Uterus (tissue), 2 donors: ENCODE measurements around the gene FBXO5.

Source experiments
- CTCF ChIP-seq, 4 experiments: fragments of 200-600 bp in 2 of 4; fragments of 450-650 bp in 2 of 4; sonication (generic) in 2 of 4; IDR thresholded peaks; one replicate each; pipeline ENCODE4 v1.5.1; 2016 to 2019; ENCODE audit warnings: antibody characterized with exemption in 4 of 4, mild to moderate bottlenecking in 2 of 4, moderate library complexity in 1 of 4
- POLR2A ChIP-seq, 2 donors: fragments of 450-650 bp; IDR thresholded peaks; one replicate each; pipeline ENCODE4 v1.6.1; 2016; ENCODE audit warnings: antibody characterized with exemption in 2 of 2, mild to moderate bottlenecking in 1 of 2, moderate library complexity in 1 of 2

DNA sequence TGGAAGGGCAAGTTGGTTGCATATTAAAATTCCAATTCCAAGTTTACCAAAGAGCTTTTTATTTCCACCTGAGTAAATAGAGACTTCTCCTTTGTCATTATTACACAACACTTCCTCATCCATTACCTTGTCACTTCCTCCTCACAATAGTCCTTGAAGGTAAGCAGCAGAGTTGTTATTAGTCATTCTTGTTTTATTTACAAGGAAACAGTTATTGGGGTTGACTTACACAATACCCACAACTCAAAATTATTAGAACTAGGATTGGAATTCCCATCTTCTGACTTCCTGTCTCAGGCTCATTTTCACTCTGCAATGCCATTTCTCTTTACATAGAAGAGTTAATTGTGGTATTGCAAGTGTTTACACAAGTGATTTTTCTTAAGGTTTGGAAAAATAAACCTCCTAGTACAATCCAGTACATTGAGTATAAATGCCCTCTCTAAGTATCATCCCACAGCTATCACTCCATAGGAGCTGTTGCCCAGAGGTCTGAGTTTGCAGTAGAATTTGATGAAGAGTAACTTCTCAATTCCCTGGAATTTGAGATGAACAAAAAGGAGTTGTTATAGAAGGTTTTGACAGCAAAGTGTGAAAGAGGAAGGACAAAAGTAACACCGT lies 48.6 kb upstream of the FBXO5 start:
- TF ChIP-seq CTCF (IDR thresholded peaks at IDR 0.05) (no peak), POLR2A (IDR thresholded peaks at IDR 0.05) (no peak)
